ENCODE measurements around the gene DCLK3. TPM values are rescaled to one million over a fixed set of nuclear protein-coding genes. Genes with fewer than 3 reads are reported as not detected.

The DCLK3 gene
- total RNA-seq, 1 donor from 2014 or later: not detected

GRCh38 chr3:36679384-36680200 lies 84.8 kb downstream of the DCLK3 start:
- Histone ChIP-seq H3K9me3 (peaks cover 11 to 37% of the 10 kb centered on the region in 2 donors), H3K27ac (no peak overlapping the region), H3K27me3 (no peaks in the 10 kb centered on the region), H3K4me1 (no peaks in the 10 kb centered on the region), H3K4me3 (no peak overlapping the region), H3K36me3 (no peaks in the 10 kb centered on the region)
- no peak for DNase-seq (ENCODE audit: low spot score in 2 of 2)
- intact Hi-C loops (cut with DNase I): no loop called here
- TF ChIP-seq, protein P1, sequence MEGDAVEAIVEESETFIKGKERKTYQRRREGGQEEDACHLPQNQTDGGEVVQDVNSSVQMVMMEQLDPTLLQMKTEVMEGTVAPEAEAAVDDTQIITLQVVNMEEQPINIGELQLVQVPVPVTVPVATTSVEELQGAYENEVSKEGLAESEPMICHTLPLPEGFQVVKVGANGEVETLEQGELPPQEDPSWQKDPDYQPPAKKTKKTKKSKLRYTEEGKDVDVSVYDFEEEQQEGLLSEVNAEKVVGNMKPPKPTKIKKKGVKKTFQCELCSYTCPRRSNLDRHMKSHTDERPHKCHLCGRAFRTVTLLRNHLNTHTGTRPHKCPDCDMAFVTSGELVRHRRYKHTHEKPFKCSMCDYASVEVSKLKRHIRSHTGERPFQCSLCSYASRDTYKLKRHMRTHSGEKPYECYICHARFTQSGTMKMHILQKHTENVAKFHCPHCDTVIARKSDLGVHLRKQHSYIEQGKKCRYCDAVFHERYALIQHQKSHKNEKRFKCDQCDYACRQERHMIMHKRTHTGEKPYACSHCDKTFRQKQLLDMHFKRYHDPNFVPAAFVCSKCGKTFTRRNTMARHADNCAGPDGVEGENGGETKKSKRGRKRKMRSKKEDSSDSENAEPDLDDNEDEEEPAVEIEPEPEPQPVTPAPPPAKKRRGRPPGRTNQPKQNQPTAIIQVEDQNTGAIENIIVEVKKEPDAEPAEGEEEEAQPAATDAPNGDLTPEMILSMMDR (IDR thresholded peaks at IDR 0.05): no peak

- H3K36me3 ChIP-seq: no peaks in the 10 kb centered on the region
- intact Hi-C loops (cut with DNase I): no loop called here
- H3K4me1 ChIP-seq: no peaks in the 10 kb centered on the region
- peaks cover 11 to 37% of the 10 kb centered on the region in 2 donors for H3K9me3 ChIP-seq
- TF ChIP-seq, protein P1 (IDR thresholded peaks at IDR 0.05): no peak
- no peak for DNase-seq (ENCODE audit: low spot score in 2 of 2)
- H3K27me3 ChIP-seq: no peaks in the 10 kb centered on the region
- no peak overlapping the region for H3K4me3 ChIP-seq
- H3K27ac ChIP-seq: no peak overlapping the region
Observed at GRCh38 chr3:36678216-36679013, 85.9 kb downstream of the DCLK3 start.

DNA sequence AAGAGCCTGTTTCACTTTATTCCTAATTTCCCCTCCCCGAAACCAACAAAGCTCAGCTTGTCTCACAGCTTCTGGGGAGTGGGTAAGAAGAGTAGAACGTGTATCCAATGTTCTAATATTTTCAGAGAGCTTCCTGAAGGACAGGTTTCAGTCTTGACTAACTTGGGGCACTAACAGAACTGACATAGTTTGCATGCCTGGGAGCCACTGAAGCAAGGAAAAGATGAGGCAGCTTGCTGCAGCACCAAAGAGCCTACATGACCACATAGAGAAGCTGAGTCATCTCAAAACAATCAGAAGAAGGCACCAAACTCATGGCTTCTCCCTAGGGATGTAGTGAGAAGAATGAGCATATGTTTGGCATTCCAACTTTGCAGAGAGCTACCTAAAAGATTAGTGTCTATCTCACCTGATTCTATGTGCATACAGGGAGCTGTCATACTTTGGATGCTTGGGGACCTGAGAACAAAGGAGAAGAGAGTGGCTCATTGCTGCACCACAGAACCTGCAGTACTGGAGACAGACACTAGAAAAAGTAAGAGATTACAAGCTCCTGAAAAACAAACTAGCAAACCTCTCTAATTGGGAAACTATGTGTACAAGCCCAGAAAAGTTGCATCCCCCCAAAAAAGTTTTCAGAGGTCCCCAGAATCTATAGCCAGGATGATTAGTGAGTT lies 86.9 kb downstream of the DCLK3 start:
- Histone ChIP-seq H3K27me3 (no peaks in the 10 kb centered on the region), H3K4me3 (no peak overlapping the region), H3K4me1 (no peaks in the 10 kb centered on the region), H3K36me3 (no peaks in the 10 kb centered on the region), H3K27ac (no peak overlapping the region), H3K9me3 (peaks cover 11 to 37% of the 10 kb centered on the region in 2 donors)
- intact Hi-C loops (cut with DNase I): no loop called here
- TF ChIP-seq, protein P1 (IDR thresholded peaks at IDR 0.05): no peak
- no peak for DNase-seq (ENCODE audit: low spot score in 2 of 2)

DNA sequence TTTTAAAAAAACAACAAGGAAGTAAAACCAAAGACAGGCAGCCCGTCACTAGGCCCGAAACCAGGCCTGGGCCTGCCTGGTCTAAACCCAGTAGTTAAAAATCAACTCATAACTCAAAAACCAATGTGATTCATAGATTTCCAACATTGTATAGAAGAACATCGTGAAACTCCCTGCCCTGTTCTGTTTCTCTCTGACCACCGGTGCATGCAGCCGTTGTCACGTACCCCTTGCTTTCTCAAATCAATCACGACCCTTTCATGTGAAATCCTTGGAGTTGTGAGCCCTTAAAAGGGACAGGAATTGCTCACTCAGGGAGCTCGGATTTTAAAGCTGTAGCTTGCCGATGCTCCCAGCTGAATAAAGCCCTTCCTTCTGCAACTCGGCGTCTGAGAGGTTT lies 89.5 kb downstream of the DCLK3 start:
- Histone ChIP-seq H3K27ac (no peak overlapping the region), H3K27me3 (no peaks in the 10 kb centered on the region), H3K36me3 (no peaks in the 10 kb centered on the region), H3K4me3 (no peak overlapping the region), H3K9me3 (peaks cover 11 to 21% of the 10 kb centered on the region in 2 donors), H3K4me1 (no peaks in the 10 kb centered on the region)
- TF ChIP-seq, protein P1 (IDR thresholded peaks at IDR 0.05): no peak
- intact Hi-C loops (cut with DNase I): no loop called here
- no peak for DNase-seq (ENCODE audit: low spot score in 2 of 2)

DNA sequence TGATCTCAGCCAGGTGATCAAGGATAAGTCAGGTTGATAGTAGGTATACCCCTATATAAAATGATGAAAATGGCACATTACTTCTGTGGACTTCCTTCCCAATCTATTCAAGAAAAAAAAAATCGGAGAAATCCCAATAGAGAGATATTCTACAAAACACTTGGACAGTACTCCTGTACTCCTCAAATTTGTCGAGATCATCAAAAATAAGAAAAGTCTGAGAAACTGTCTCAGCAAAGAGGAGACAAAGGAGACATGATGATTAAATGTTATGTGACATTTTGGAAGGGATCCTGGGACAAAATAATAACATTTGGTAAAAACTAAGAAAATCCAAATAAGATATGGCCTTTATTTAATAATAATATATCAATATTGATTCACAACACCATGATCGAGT lies 94.6 kb downstream of the DCLK3 start:
- Histone ChIP-seq H3K4me3 (no peak overlapping the region), H3K36me3 (no peaks in the 10 kb centered on the region), H3K4me1 (no peaks in the 10 kb centered on the region), H3K9me3 (no peaks in the 10 kb centered on the region), H3K27me3 (no peaks in the 10 kb centered on the region), H3K27ac (no peak overlapping the region)
- intact Hi-C loops (cut with DNase I): no loop called here
- DNase-seq (ENCODE audit: low spot score in 2 of 2): no peak
- TF ChIP-seq, protein P1 (IDR thresholded peaks at IDR 0.05): no peak
